ENCODE measurements around the gene OR2M3.
A peak's percentile ranks its signal among the peaks of the same experiment; 100 is the strongest.
"Not testable (repeated sequence)": the region's sequence is repeated elsewhere in the genome, so short reads cannot be mapped to it uniquely, and the experiment has no call there.

OR2M3 gene, protein sequence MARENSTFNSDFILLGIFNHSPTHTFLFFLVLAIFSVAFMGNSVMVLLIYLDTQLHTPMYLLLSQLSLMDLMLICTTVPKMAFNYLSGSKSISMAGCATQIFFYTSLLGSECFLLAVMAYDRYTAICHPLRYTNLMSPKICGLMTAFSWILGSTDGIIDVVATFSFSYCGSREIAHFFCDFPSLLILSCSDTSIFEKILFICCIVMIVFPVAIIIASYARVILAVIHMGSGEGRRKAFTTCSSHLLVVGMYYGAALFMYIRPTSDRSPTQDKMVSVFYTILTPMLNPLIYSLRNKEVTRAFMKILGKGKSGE

GRCh38 chr1:248196965-248197364 lies at the start of gene OR2M3:
TSS of gene OR2M3 (plus strand) at chr1:248197265. CDS start at chr1:248203068, 5,803 bp downstream.
- DNase-seq: no peak

- no peak for DNase-seq
These were observed 44.8 kb upstream of the OR2M3 start for GRCh38 chr1:248152056-248152827.

- no peak for DNase-seq
These were observed 41.1 kb upstream of the OR2M3 start for GRCh38 chr1:248155927-248156326.

GRCh38 chr1:248158758-248159157 lies 38.3 kb upstream of the OR2M3 start:
- DNase-seq: no peak

GRCh38 chr1:248164031-248164430 lies 33.0 kb upstream of the OR2M3 start:
- no peak for DNase-seq

DNA sequence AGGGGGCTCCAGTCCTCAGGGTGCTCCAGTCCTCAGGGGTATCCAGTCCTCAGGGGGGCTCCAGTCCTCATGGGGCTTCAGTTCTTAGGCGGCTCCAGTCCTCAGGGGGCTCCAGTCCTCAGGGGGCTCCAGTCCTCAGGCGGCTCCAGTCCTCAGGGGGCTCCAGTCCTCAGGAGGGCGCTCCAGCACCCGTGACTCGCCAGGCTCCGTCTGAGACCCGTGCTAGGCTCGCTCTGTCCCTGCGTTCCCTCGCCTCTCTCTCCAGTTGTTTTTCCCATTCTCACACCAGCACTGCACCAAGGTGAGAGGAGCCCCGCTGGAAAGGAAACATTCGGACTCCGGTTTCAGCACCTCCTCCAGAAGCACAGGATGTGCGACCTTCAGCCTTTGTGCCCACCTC lies 31.9 kb upstream of the OR2M3 start:
- DNase-seq: no peak

- no peak for DNase-seq
These were observed 22.5 kb upstream of the OR2M3 start, which contains the start of gene OR2M2 for GRCh38 chr1:248174521-248174920. TSS of gene OR2M2 (plus strand) at chr1:248174821. CDS start at chr1:248179986, 5,165 bp downstream.

- no peak for DNase-seq
These were observed 13.1 kb upstream of the OR2M3 start for GRCh38 chr1:248183996-248184395.

DNA sequence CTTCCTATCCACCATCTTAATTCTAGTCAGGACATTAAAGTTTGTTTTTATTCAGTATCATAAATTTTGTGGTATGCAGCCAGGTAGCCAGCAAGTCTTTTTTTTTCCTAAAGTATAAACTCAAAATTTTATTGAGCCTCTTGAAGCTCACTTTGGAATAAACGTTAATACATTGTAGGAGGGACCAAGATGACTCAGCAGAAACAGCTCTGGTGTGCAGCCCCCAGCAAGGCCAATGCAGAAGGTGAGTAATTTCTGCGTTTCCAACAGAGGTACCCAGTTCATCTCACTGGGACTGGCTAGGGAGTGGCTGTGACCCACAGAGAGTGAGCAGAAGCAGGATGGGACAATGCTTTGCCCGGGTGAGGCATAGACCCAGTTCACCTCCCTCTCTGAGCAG lies 9.7 kb upstream of the OR2M3 start:
- no peak for DNase-seq

GRCh38 chr1:248189026-248189425 lies 8.0 kb upstream of the OR2M3 start:
- no peak for DNase-seq

- DNase-seq: no peak
These were observed 2.9 kb upstream of the OR2M3 start for GRCh38 chr1:248194117-248194516.

DNA sequence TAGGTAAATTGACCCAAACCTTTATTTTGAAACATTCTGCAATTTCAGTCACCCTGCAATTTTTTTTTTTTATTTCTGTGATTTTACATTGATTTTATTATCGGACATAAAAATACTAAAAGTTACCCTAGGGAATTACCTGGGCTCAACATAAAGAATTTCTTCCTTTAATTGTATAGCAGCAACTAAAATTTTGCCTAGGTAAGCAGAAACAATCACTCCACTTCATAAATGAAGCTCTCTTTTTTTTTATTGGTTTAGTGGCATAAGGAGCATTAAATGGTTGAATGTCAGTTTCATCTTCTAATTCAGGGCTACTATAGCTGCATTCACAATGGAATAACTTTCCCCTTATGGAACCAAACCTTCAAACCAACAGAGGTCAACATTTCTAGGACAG lies 18.8 kb downstream of the OR2M3 start:
- DNase-seq: no peak

GRCh38 chr1:248225537-248225936 lies 28.5 kb downstream of the OR2M3 start:
- no peak for DNase-seq

DNA sequence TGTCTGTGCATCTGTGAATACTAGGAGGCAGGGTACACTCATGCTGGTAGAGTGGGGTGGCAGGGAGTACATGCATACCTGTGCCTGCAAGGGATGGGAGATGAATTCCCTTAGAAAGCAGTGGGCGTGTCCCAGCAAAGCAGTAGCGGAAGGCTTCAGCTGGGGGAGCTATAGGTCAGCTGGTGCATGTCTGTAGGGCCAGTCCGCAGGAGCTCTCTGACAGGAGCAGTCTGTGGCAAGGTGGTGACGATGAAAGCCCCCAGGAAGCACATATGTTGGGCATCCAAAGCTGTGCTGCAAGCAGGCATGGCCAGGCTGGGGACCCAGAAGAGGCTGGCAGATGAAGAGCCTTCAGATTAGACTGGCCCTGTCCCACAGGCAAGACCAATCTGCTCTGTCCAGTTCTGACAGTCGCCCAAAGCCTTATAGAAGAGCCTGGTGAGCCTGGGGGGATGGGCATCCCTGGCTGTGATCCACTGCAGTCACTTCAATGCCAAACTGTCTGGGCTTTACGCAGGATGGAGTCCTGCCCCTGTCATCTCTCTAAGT lies 32.4 kb downstream of the OR2M3 start:
- DNase-seq: no peak

DNA sequence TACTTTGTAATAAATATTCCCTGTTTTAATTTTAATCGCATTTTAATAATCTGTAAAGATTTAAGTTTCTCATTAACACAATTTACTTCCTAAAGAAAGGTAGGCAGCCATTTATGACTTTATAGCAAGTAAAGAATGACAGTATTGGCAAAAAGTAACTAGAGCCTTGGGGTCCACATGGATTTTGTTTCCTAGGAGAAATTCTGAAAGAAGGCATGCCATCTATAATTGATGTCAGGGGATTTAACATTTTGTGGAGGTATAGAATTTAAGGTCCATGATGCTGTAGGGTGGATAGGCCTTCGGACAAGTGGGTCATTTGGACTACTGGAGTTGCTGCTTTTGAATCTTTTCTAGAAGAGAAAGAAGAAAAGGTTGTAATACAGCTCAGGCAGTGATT lies 34.1 kb downstream of the OR2M3 start, which contains the start of gene OR2M4:
TSS of gene OR2M4 (plus strand) at position 301 of the 400 bp plus-strand sequence. CDS start 7,512 bp downstream, outside the sequence.
- DNase-seq: no peak

DNA sequence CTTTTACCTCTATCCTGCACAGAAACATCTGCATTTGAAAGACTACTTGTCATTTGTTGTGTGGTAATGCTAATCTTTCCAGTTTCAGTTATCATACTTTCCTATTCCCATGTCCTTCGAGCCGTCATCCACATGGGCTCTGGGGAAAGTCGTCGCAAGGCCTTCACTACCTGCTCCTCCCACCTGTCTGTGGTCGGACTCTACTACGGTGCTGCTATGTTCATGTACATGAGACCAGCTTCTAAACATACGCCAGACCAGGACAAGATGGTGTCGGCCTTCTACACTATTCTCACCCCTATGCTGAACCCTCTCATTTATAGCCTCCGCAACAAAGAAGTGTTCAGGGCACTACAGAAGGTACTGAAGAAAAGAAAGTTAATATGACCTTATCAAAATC lies 42.4 kb downstream of the OR2M3 start:
- DNase-seq: no peak

DNA sequence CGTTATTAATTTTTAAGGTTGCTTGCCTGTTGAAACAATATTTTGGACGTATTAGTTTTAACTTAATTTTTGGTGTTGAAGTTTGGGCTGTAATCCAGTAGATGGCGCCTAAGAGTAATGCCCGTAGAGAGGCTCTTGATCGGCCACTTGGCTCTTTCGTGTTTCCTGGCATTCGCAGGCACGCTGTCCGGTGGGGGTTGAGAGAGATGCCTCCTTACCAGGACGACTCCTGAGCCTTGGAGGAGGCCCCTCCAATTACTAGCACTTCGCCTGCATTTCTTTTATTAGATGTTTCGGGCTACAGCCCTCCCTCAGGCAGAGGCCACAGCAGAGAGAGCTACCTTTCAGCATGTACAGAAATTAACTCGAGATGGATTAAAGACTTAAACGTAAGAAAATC lies 46.1 kb downstream of the OR2M3 start:
- peak; percentile 33 for DNase-seq

DNA sequence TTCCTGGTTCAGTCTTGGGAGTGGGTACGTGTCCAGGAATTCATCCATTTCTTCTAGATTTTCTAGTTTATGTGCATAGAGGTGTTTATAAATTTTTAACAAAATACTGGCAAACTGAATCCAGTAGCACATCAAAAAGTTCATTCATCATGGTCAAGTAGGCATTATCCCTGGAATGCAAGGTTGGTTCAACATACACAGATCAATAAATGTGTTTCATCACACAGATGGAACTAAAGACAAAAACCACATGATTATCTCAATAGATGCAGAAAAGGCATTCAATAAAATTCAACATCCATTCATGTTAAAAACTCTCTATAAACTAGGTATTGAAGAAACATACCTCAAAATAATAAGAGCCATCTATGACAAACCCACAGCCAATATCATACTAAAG lies 62.2 kb downstream of the OR2M3 start:
- not testable (repeated sequence) for DNase-seq
